Gastrocnemius medialis (tissue), 4 donors: ENCODE data around the gene LRSAM1.

Experiments
- CTCF ChIP-seq, 5 experiments: fragments of 450-650 bp in 3 of 5; fragments of 200-600 bp in 2 of 5; sonication (generic) in 2 of 5; IDR thresholded peaks in 4 of 5; conservative IDR thresholded peaks in 1 of 5; 1 replicate in 4 of 5; 2 replicates in 1 of 5; pipeline ENCODE4 v1.5.1; 2016 to 2019; ENCODE audit warnings: antibody characterized with exemption in 5 of 5, mild to moderate bottlenecking in 3 of 5, moderate library complexity in 3 of 5
- POLR2A ChIP-seq, 2 donors: fragments of 450-650 bp; IDR thresholded peaks; one replicate each; pipeline ENCODE4 v1.6.1; 2017; ENCODE audit warnings: antibody characterized with exemption in 2 of 2, mild to moderate bottlenecking in 2 of 2, moderate library complexity in 2 of 2

- TF ChIP-seq CTCF (IDR thresholded peaks at IDR 0.05 in 4 of 5, conservative IDR thresholded peaks at IDR 0.05 in 1 of 5): no peak
- no peak for TF ChIP-seq POLR2A (IDR thresholded peaks at IDR 0.05)
These were observed 19.4 kb downstream of the LRSAM1 start for GRCh38 chr9:127470662-127471061.
